ENCODE data around the gene CYYR1.
"Not testable (repeated sequence)": the region's sequence is repeated elsewhere in the genome, so short reads cannot be mapped to it uniquely, and the experiment has no call there.

The CYYR1 gene

GRCh38 chr21:26487981-26488480 lies 85.1 kb downstream of the CYYR1 start:
- DNase-seq, result no peak

- no peak for DNase-seq
These were observed 99.6 kb downstream of the CYYR1 start for GRCh38 chr21:26473471-26473870.

GRCh38 chr21:26471099-26471471 lies 102.0 kb downstream of the CYYR1 start:
- no peak for DNase-seq

GRCh38 chr21:26470351-26471098 lies 102.6 kb downstream of the CYYR1 start:
- no peak for DNase-seq

- DNase-seq, result peak; percentile 54
These were observed 103.3 kb downstream of the CYYR1 start for GRCh38 chr21:26469789-26470188.

GRCh38 chr21:26465916-26466315 lies 107.2 kb downstream of the CYYR1 start:
- no peak for DNase-seq

- DNase-seq, result no peak
These were observed 111.6 kb downstream of the CYYR1 start for GRCh38 chr21:26461500-26461899.

GRCh38 chr21:26460621-26461020 lies 112.5 kb downstream of the CYYR1 start:
- DNase-seq, result no peak

GRCh38 chr21:26458854-26459253 lies 114.2 kb downstream of the CYYR1 start:
- DNase-seq, result not testable (repeated sequence)

GRCh38 chr21:26457817-26458216 lies 115.3 kb downstream of the CYYR1 start:
- no peak for DNase-seq

- no peak for DNase-seq
These were observed 119.8 kb downstream of the CYYR1 start for GRCh38 chr21:26453267-26453666.

GRCh38 chr21:26451081-26451740 lies 121.9 kb downstream of the CYYR1 start:
- no peak for DNase-seq

GRCh38 chr21:26449161-26449560 lies 123.9 kb downstream of the CYYR1 start:
- DNase-seq, result no peak

GRCh38 chr21:26448751-26449150 lies 124.3 kb downstream of the CYYR1 start:
- no peak for DNase-seq

- DNase-seq, result no peak
These were observed 125.1 kb downstream of the CYYR1 start for GRCh38 chr21:26447932-26448475.

GRCh38 chr21:26445440-26445839 lies 127.6 kb downstream of the CYYR1 start:
- no peak for DNase-seq

- no peak for DNase-seq
These were observed 128.4 kb downstream of the CYYR1 start for GRCh38 chr21:26444646-26445045.

- no peak for DNase-seq
These were observed 129.2 kb downstream of the CYYR1 start for GRCh38 chr21:26443867-26444266.

GRCh38 chr21:26443291-26443690 lies 129.8 kb downstream of the CYYR1 start:
- DNase-seq, result no peak

- DNase-seq, result no peak
These were observed 131.9 kb downstream of the CYYR1 start for GRCh38 chr21:26441149-26441548.

GRCh38 chr21:26438976-26439375 lies 134.1 kb downstream of the CYYR1 start:
- DNase-seq, result no peak

GRCh38 chr21:26437326-26438009 lies 135.6 kb downstream of the CYYR1 start:
- no peak for DNase-seq

- no peak for DNase-seq
These were observed 139.7 kb downstream of the CYYR1 start for GRCh38 chr21:26433386-26433785.

- peak; percentile 30 for DNase-seq
These were observed 140.7 kb downstream of the CYYR1 start for GRCh38 chr21:26432410-26432809.
